K562 (cell line): ENCODE measurements around the gene SYNGR3. TPM values are rescaled to one million over a fixed set of nuclear protein-coding genes. Genes with fewer than 3 reads are reported as not detected.

Experiments used
- ATAC-seq: fragments of 200-7000 bp; cut with Tn5 transposase; 3 replicates; pipeline ENCODE4 v1.9.1; 2020; ENCODE audit warnings: moderate library complexity
- BruUV-seq: library from RNA; stranded (reverse); fragments of 400-500 nt; replicated peaks from 2 replicates; lab custom pipeline; 2021; lab: Mats Ljungman, UMichigan
- CTCF ChIA-PET: fragments of 300-600 bp; formaldehyde crosslinking; extraction: SDS; loops from one replicate; lab custom pipeline; 2021; ENCODE audit warnings: low intra/inter-chr PET ratio; lab: Yijun Ruan, JAX
- POLR2A ChIA-PET: fragments of 300-600, 350-650 bp; sonication (Branson Sonifier 250); formaldehyde crosslinking; extraction: SDS; loops from one replicate; lab custom pipeline; 2021; ENCODE audit warnings: antibody characterized with exemption, inconsistent platforms; lab: Yijun Ruan, JAX
- DNase-seq, 4 experiments: peaks; one replicate each; pipeline versions ENCODE4 v3.0.0 to v3.0.0-alpha.2; 2011 to 2018; ENCODE audit warnings: low spot score in 3 of 4, mixed read lengths in 3 of 4; ENCODE audit errors: extremely low read depth in 1 of 4
- FAIRE-seq: peaks from 2 replicates; lab custom pipeline; 2011; peaks lifted over from hg19 to GRCh38; lab: Jason Lieb, UNC
- H2AFZ ChIP-seq: 2 replicates; pipeline ENCODE4 v1.6.0; 2011; ENCODE audit warnings: low read depth, low read length, control low read depth, inconsistent platforms
- H3K27ac ChIP-seq: fragments of 200-600 bp; 3 replicates; pipeline ENCODE4 v1.8.0; 2011; ENCODE audit warnings: low read depth, mild to moderate bottlenecking, control low read depth, inconsistent platforms, low read length, moderate library complexity, mixed read lengths; ENCODE audit errors: extremely low read depth
- H3K27me3 ChIP-seq, 2 experiments: fragments of 300-600 bp in 1 of 2; 2 replicates in 1 of 2; 3 replicates in 1 of 2; pipeline versions ENCODE4 v1.6.0 to v1.8.0; 2011; ENCODE audit warnings: inconsistent platforms in 2 of 2, low read length in 2 of 2, mild to moderate bottlenecking in 1 of 2, mixed read lengths in 1 of 2, moderate library complexity in 1 of 2; ENCODE audit not compliant: control insufficient read depth in 2 of 2, insufficient read depth in 2 of 2
- H3K36me3 ChIP-seq: fragments of 300-600 bp; 3 replicates; pipeline ENCODE4 v1.8.0; 2011; ENCODE audit warnings: mild to moderate bottlenecking, low read length, inconsistent platforms; ENCODE audit not compliant: control insufficient read depth, insufficient read depth
- H3K4me1 ChIP-seq, 2 experiments: fragments of 200-600 bp in 1 of 2; replicated peaks in 1 of 2; 2 replicates in 1 of 2; 3 replicates in 1 of 2; pipeline versions ENCODE4 v1.5.1 to v1.8.0; 2011; ENCODE audit warnings: inconsistent platforms in 2 of 2, low read length in 2 of 2, mild to moderate bottlenecking in 1 of 2, mixed read lengths in 1 of 2, moderate library complexity in 1 of 2; ENCODE audit not compliant: control insufficient read depth in 2 of 2, insufficient read depth in 2 of 2
- H3K4me2 ChIP-seq: 2 replicates; pipeline ENCODE4 v1.6.1; 2011; ENCODE audit warnings: low read length, control low read depth, inconsistent platforms, mixed read lengths; ENCODE audit not compliant: insufficient read depth
- H3K4me3 ChIP-seq: fragments of 200-600 bp; sonication (generic), shearing (Covaris generic); 2 replicates; pipeline ENCODE4 v1.5.1; 2016; ENCODE audit warnings: control low read depth, inconsistent platforms
- H3K79me2 ChIP-seq: fragments of 200-600 bp; 3 replicates; pipeline ENCODE4 v1.8.0; 2011; ENCODE audit warnings: low read length, inconsistent platforms; ENCODE audit not compliant: control insufficient read depth, insufficient read depth
- H3K9ac ChIP-seq, 2 experiments: 2 replicates each; pipeline versions ENCODE4 v1.6.0 to v1.6.1; 2011; ENCODE audit warnings: low read depth in 2 of 2, low read length in 2 of 2, control low read depth in 1 of 2, inconsistent platforms in 1 of 2, mild to moderate bottlenecking in 1 of 2, mixed read lengths in 1 of 2; ENCODE audit not compliant: insufficient read depth in 1 of 2
- H3K9me1 ChIP-seq: one replicate; pipeline ENCODE4 v1.6.0; 2011; ENCODE audit warnings: inconsistent platforms, mild to moderate bottlenecking, low read length, moderate library complexity; ENCODE audit not compliant: control insufficient read depth, insufficient read depth
- H3K9me3 ChIP-seq: replicated peaks from 2 replicates; pipeline ENCODE4 v1.5.1; 2011; ENCODE audit warnings: low read depth, low read length, inconsistent platforms; ENCODE audit not compliant: control insufficient read depth, insufficient read depth
- H4K20me1 ChIP-seq: replicated peaks from 2 replicates; pipeline ENCODE4 v1.6.1; 2011; ENCODE audit warnings: low read length, inconsistent platforms, mixed read lengths; ENCODE audit not compliant: control insufficient read depth, insufficient read depth
- CBFB ChIP-seq: sonication (generic); formaldehyde crosslinking; IDR thresholded peaks from 2 replicates; pipeline ENCODE4 v1.4.0; 2020; ENCODE audit warnings: mild to moderate bottlenecking, missing genetic modification reagents
- CCAR2 ChIP-seq: fragments of 200-400 bp; formaldehyde crosslinking; IDR thresholded peaks from 2 replicates; pipeline ENCODE4 v1.6.1; 2017; ENCODE audit warnings: mild to moderate bottlenecking, low read depth, low read length
- DDX20 ChIP-seq: fragments of 450-650 bp; IDR thresholded peaks from 2 replicates; pipeline ENCODE4 v1.6.1; 2016; ENCODE audit warnings: missing genetic modification characterization, low read depth, mild to moderate bottlenecking, missing compliant biosample characterization, moderate library complexity
- POLR2AphosphoS5 ChIP-seq: IDR thresholded peaks from 2 replicates; pipeline ENCODE4 v1.6.1; 2011; ENCODE audit warnings: mild to moderate bottlenecking, low read depth, low read length, moderate library complexity; ENCODE audit not compliant: control insufficient read depth, insufficient read depth
- POLR2G ChIP-seq: fragments of 200-400 bp; formaldehyde crosslinking; IDR thresholded peaks from 2 replicates; pipeline ENCODE4 v1.6.1; 2017; ENCODE audit warnings: low read depth, mild to moderate bottlenecking, antibody characterized with exemption, low read length, moderate library complexity
- RBFOX2 ChIP-seq: fragments of 200-400 bp; formaldehyde crosslinking; IDR thresholded peaks from 2 replicates; pipeline ENCODE4 v1.6.1; 2017; ENCODE audit warnings: low read depth, mild to moderate bottlenecking, low read length, moderate library complexity
- RBM14 ChIP-seq: fragments of 200-400 bp; formaldehyde crosslinking; IDR thresholded peaks from 2 replicates; pipeline ENCODE4 v1.6.1; 2018; ENCODE audit warnings: low read depth, mild to moderate bottlenecking, low read length, moderate library complexity, borderline replicate concordance; ENCODE audit not compliant: insufficient read depth
- ZEB2 ChIP-seq: fragments of 450-650 bp; IDR thresholded peaks from 2 replicates; pipeline ENCODE4 v1.6.1; 2016
- WGBS: fragments of 100-300 bp; shearing (Covaris generic); methylation state at CpG from one replicate; pipeline ENCODE4 v1.1.6; 2016; ENCODE audit warnings: low coverage, mixed read lengths; ENCODE audit not compliant: insufficient coverage; ENCODE audit errors: missing lambda C conversion rate; 5-methylcytosine and 5-hydroxymethylcytosine counted together
- in situ Hi-C: fragments of 300-500 bp; cut with MboI; formaldehyde crosslinking; loops from 4 replicates; pipeline ENCODE4 v1.15.0; 2018; ENCODE audit warnings: inconsistent platforms, mixed read lengths
- intact Hi-C: fragments of 100-400 bp; cut with micrococcal nuclease; formaldehyde crosslinking; loops from 2 replicates; pipeline ENCODE4 v1.14.2; 2022
- polyA plus RNA-seq, 8 experiments: library from polyadenylated mRNA; depleted of rRNA in 4 of 8; stranded (reverse) in 5 of 8; unstranded in 3 of 8; fragments of >200 nt; fragmentation: Nextera tagmentation in 2 of 8; fragmentation: Illumina TruSeq in 1 of 8; extraction: Ambion mirVana in 2 of 8; extraction: Trizol in 1 of 8; gene quantifications; 2 replicates each; pipeline versions ENCODE4 v1.2.1 to v1.2.3, GENCODE V29; 2011 to 2014; ENCODE audit warnings: inconsistent platforms in 1 of 8, missing spikeins in 1 of 8
- total RNA-seq, 7 experiments: library from RNA; depleted of rRNA in 6 of 7; stranded (reverse); fragments of >200 nt in 6 of 7; fragmentation: Illumina TruSeq in 2 of 7; extraction: Trizol in 2 of 7; gene quantifications; 2 replicates each; pipeline versions ENCODE4 v1.2.1 to v1.2.3, GENCODE V29; 2011 to 2021; ENCODE audit warnings: low replicate concordance in 1 of 7

The SYNGR3 gene
- total and polyA plus RNA-seq, 9 of the 15 experiments (the other 6 are each of a cell fraction or from before 2014, with no cell fraction given) = 3.7 to 69.2 (median 36.3) TPM

- ATAC-seq (no peak), FAIRE-seq (no peak), DNase-seq (no peak)
- 89% methylated on average over 14 of the region's 21 CpGs for WGBS
- H3K9me3 ChIP-seq = no peaks in the 10 kb centered on the region
- peak overlapping the region in 1 of 2 experiments; percentile 64; a peak in 2 of 4 replicates for H3K9ac ChIP-seq
- H3K4me3 ChIP-seq = no peak overlapping the region
- H3K4me2 ChIP-seq = no peak overlapping the region
- H3K79me2 ChIP-seq = peaks cover 79% of the 10 kb centered on the region
- no peaks in the 10 kb centered on the region for H3K27me3 ChIP-seq
- peaks cover 25 to 95% of the 10 kb centered on the region in 2 experiments for H3K4me1 ChIP-seq
- H3K27ac ChIP-seq = no peak overlapping the region
- intact Hi-C loops = no loop called here
- in situ Hi-C loops = no loop called here
- H4K20me1 ChIP-seq = peaks cover 46% of the 10 kb centered on the region
- CTCF ChIA-PET = no interaction called here
- no TSS peak for BruUV-seq
- H2AFZ ChIP-seq = no peak overlapping the region
- POLR2A ChIA-PET = interaction anchor here (0.7 to 3.0 kb wide), 4 partner anchors 14 to 649 kb away, joined by 3 to 12 read pairs (median 4); partner anchors contain the start of gene TRAF7
- H3K9me1 ChIP-seq = peaks cover 19% of the 10 kb centered on the region
- no peak for TF ChIP-seq ZEB2
- no peak for TF ChIP-seq CCAR2
- TF ChIP-seq POLR2G = peak; percentile 1
- peak; percentile 69 for TF ChIP-seq RBFOX2
- TF ChIP-seq CBFB = peak; percentile 18; the same call in 1 of the 2 replicates
- TF ChIP-seq RBM14 = peak; percentile 11; the same call in 1 of the 2 replicates
- peaks cover 73% of the 10 kb centered on the region; the same call in 2 of the 3 replicates for H3K36me3 ChIP-seq
Measured at GRCh38 chr16:2005646-2006045, 15.9 kb downstream of the SYNGR3 start.

- intact Hi-C loops = no loop called here
- ChIA-PET POLR2A (interaction anchor here (0.6 to 1.1 kb wide), 2 partner anchors 141 to 145 kb away, joined by 3 read pairs; no protein-coding TSS in a partner anchor), CTCF (no interaction called here)
- Histone ChIP-seq H3K9ac (peak overlapping the region in 1 of 2 experiments; percentile 99; a peak in 2 of 4 replicates), H3K4me1 (peaks cover 27 to 93% of the 10 kb centered on the region in 2 experiments), H3K9me3 (no peaks in the 10 kb centered on the region), H3K4me3 (no peak overlapping the region), H3K79me2 (peaks cover 83% of the 10 kb centered on the region), H4K20me1 (peaks cover 46% of the 10 kb centered on the region), H3K36me3 (peaks cover 66% of the 10 kb centered on the region; the same call in 2 of the 3 replicates), H3K9me1 (peaks cover 19% of the 10 kb centered on the region), H2AFZ (no peak overlapping the region), H3K4me2 (no peak overlapping the region), H3K27ac (no peak overlapping the region), H3K27me3 (no peaks in the 10 kb centered on the region)
- DNase-seq (no peak), FAIRE-seq (no peak), ATAC-seq (no peak)
- 86% methylated on average over 7 of the region's 8 CpGs for WGBS
- in situ Hi-C loops = no loop called here
- no TSS peak for BruUV-seq
- TF ChIP-seq POLR2AphosphoS5 (0 out of 2 replicates have a peak, but pooled peaks have one; percentile 1), DDX20 (no peak)
- TF ChIP-seq, all 486 proteins: peak for 1
Measured at GRCh38 chr16:2006317-2006716, 16.5 kb downstream of the SYNGR3 start.
